H4 (cell line): ENCODE results near the gene USP40. TPM values are rescaled to one million over a fixed set of nuclear protein-coding genes. Genes with fewer than 3 reads are reported as not detected.

ENCODE experiments used
- DNase-seq: peaks from one replicate; pipeline ENCODE4 v3.0.0-alpha.2; 2015; ENCODE audit warnings: low spot score
- total RNA-seq: library from RNA; depleted of rRNA; stranded (reverse); fragments of >200 nt; shearing (Covaris generic); gene quantifications from 2 replicates; pipeline ENCODE4 v1.2.3, GENCODE V29; 2014

The USP40 gene
- total RNA-seq, 1 experiment from 2014 or later = 20.6 TPM

DNA sequence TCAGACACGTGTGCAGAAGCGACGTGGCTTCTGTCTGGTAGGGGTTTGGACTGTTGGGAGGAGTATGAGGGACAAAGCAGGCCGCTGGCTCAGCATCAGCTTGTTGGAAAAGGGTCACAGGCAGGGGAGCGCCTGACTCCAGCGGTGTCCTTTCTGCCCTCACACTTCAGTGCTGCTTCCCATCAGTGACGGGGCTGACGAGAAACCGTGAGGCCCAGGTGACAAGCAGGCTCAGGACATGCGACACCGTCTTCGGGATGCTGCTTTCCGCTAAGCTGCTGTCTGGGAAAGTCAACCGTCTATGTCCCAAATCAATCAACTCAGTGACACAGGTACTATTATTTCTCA, 90.5 kb downstream of the USP40 start:
- no peak for DNase-seq

DNA sequence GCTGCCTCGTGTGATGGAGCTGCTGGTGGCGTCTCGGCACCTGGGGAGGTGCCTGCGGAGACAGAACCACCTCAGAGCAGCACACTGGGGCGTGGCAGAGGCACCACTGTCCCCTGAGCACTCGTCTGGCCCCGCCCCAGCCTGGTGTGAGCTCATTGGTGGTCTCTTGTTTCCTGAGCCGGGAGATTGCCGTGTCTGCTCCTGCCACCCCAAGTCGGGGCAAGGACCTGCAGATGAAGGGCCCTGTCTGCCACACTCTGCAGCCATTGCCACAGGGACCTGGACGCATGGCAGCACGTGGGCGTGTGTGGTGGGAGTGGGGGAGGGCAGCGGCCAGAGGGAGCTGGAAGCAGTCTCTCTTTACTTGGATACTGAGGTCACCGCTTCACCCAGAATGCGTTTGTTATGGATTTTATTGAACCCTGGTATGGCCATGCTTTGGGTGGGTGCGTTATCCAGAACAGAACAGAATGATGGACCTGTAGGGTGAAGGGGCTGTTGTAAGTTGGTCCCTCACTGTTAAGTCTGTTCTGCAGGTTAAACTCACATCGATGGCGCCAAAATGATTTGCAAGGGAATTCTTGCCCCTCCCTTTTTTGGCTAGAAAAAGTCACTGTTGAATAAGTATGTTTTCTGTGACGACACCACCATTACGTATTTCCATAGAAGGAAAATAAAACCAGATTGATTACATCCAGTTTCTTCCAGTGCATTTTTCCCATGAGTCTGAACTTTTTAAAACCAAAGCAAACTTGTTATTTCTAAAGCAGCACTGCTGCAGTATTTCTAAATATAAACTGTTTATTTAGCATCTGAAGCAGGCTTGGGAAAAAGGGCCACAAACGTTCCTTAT, 92.0 kb downstream of the USP40 start:
- no peak for DNase-seq

GRCh38 chr2:233473878-233474277, 92.7 kb downstream of the USP40 start:
- DNase-seq = no peak

DNA sequence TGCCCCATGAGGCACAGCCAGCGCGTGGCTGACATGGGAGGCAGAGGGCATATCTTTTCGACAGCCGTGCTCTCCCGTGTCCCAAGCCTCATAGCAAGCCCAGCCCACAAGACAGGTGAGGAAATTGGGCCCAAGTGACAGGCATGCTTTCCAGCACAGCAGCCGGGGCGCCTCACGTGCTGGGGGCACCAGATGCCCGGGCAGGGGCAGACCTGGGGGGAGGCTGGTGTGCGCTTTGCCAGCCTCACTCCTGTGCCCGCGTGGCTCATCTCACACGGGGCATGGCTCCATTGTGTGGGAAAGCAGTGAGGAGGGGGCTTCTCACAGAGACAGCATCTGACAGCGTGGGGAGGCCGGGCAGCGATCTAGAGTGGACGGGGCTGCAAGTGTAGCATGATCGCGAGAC, 93.2 kb downstream of the USP40 start:
- DNase-seq = no peak

DNA sequence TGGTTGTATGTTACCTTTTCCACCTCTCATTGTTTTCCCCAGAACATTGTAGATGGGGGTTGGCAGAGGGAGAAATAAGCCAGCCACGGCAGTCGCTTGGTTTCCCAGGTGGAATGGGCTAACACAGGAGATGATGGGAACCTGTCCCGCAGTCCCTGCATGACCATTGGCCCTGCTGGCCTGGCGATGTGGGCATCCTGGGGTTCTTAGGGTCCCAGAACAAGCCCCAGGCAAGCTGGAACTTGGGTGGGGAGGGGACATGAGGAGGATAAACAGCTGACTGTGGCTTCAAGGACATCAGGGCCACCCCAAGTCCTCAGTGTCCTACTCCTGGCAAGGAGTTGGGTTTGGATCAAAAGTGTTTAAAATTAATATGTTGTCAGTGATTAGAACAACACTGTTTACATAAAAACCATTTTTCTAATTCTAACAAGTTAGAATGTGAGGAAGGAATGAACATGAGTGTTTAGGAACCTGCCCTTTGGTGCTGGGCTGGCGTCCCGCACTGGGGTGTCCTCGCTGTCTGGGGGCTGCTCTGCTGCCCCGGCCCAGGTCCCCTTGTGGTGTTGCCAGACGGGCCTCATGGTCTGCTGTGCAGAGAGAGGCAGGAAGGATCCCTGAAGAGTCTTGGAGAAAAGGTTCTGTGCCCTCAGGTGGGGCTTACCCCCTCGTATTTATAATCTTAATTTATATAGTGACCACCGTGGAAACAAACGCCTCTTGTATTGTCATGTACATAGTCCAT, 95.1 kb downstream of the USP40 start:
- no peak for DNase-seq

DNA sequence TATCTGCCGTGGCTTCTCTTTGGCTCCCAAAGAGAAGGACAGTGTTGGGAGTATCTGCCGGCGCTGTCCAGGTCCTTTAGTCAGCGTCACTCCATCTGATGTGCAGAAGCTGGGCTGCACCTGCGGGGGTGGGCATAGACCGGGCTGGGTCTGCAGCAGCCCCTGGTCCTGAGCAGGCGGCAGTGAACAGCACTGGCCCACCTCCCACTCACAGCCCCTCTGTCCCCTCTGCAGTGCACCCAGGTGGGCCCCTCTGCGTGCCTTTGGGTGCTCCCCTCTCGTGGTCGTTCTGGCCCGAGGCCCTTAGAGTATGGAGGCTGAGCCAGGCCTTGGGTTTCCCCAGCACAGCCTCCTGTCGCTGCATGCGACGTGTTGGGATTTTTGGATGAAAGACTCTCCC, 95.7 kb downstream of the USP40 start:
- no peak for DNase-seq

- no peak for DNase-seq
Observed at GRCh38 chr2:233470011-233470687, 96.4 kb downstream of the USP40 start.

DNA sequence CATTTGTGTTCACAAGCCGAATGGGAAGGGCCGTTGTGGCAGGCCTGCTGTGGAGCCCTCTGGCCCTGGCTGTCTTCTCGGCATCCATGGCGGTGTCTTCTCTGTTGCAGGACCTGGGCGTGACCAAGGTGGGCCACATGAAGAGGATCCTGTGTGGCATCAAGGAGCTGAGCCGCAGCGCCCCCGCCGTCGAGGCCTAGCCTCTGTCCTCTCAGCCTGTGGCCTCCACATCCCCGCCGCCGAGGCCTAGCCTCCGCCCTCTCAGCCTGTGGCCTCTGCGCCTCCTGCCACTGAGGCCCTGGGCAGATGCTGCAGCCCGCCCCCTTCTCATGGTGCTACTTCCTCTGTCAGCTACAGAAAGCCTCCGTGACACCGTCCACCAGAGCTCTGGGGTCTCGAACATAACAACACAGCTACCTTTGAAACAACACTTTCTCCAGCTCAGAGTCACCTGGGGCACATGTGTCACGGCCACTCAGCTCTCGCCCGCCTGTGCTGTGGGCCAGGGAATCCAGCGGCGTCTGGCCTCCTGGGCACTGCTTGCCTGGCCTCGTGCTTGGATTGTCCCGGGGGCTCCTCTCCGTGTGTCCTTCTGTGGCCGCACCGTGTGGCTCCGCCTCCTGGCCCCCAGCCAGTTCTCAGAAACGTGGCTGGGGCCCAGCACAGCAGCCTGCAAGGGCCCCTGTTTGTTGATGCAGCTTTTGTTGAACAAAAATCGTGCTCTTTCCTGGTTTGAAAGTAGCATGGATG, 97.1 kb downstream of the USP40 start:
- DNase-seq = no peak

GRCh38 chr2:233468741-233469110, 97.9 kb downstream of the USP40 start:
- no peak for DNase-seq

- DNase-seq = no peak
Observed at GRCh38 chr2:233468047-233468740, 98.4 kb downstream of the USP40 start.

- DNase-seq = no peak
Observed at GRCh38 chr2:233466991-233467603, 99.5 kb downstream of the USP40 start.

DNA sequence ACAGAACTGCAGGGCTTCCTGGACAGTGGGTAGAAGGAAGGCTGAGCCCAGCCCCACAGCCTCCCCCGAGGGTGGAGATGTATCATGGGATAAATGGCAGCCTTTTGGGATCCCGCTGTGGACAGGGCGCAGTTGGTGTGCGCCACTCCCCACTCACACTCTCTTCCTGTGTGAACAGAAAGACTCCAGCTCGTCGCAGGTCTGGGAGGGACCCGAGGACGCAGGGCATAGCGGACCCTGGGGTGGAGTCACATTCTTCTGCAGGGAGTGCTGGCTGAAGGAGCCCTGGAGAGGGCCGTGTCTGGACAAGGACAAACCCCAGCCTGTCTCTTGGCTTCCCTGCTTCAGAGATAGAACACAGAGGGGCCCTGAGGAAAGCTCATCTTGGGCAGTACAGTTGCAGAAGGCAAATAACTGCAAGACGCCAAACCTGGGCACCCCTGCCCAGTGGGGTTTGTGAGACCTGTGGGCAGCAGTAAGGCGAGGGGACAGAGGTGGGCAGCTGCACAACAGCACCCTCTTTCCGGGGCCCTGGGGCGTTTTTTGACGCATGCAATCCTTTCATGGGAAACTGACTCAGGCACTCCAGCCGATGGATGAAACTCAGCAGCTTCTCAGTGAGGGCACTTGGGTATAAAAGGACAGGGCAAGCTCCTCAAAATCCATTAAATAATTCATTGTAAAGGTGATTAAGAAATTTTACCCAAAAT, 101.9 kb downstream of the USP40 start:
- no peak for DNase-seq

- no peak for DNase-seq
Observed at GRCh38 chr2:233464056-233464455, 102.5 kb downstream of the USP40 start.

DNA sequence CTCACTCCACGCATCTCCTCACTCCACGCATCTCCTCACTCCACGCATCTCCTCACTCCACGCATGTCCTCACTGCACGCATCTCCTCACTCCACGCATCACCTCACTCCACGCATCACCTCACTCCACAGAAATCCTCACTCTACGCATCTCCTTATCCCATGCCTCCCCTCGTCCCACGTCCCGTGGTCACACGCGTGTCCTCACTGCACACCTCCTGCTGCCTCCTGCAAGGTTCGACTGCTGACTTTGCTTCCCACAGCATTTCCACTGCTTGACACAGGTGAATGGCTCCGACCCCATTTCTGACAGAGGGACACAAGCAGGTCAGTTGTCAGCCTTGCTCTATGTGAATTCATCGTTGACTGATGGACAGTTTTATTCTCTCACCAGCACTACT, 103.0 kb downstream of the USP40 start:
- DNase-seq = no peak

GRCh38 chr2:233462826-233463470, 103.6 kb downstream of the USP40 start:
- DNase-seq = no peak

- no peak for DNase-seq
Observed at GRCh38 chr2:233462202-233462785, 104.3 kb downstream of the USP40 start.

GRCh38 chr2:233461481-233461891, 105.1 kb downstream of the USP40 start:
- DNase-seq = no peak

GRCh38 chr2:233460726-233461441, 105.7 kb downstream of the USP40 start:
- DNase-seq = no peak

DNA sequence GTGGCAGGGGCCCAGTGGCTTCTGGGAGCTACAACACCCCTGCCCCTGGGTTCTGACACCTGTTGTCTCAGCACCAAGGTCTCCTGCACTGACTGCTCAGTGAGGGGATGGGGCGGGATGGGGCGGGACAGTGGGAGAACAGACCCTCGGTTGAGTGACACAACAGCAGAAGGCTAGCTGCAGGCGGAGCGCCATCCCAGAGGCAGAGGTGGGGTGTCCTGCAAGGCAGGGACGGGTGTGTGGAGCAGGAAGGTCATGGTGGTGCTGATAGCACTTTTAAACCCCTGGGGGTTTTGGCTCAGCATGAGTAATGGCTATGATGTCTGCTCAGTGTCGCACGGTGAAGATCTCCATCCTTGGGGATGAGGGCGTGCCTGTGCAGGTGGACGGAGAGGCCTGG, 107.2 kb downstream of the USP40 start:
- no peak for DNase-seq
